Measurements from ENCODE around the gene PTCD1.
"Not testable (repeated sequence)": the region's sequence is repeated elsewhere in the genome, so short reads cannot be mapped to it uniquely, and the experiment has no call there.

Gene PTCD1

DNA sequence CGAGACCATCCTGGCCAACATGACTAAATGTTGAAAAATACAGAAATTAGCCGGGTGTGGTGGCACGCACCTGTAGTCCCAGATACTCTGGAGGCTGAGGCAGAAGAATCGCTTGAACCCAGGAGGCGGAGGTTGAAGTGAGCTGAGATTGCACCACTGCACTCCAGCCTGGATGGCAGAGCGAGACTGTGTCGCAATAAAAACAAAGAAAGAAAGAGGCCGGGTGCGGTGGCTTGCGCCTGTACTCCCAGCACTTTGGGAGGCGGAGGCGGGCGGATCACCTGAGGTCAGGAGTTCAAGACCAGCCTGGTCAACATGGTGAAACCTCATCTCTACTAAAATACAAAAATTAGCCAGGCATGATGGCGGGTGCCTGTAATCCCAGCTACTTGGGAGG lies 51.4 kb downstream of the PTCD1 start:
- DNase-seq (ENCODE audit: low read depth in 2 of 2), result not testable (repeated sequence)

DNA sequence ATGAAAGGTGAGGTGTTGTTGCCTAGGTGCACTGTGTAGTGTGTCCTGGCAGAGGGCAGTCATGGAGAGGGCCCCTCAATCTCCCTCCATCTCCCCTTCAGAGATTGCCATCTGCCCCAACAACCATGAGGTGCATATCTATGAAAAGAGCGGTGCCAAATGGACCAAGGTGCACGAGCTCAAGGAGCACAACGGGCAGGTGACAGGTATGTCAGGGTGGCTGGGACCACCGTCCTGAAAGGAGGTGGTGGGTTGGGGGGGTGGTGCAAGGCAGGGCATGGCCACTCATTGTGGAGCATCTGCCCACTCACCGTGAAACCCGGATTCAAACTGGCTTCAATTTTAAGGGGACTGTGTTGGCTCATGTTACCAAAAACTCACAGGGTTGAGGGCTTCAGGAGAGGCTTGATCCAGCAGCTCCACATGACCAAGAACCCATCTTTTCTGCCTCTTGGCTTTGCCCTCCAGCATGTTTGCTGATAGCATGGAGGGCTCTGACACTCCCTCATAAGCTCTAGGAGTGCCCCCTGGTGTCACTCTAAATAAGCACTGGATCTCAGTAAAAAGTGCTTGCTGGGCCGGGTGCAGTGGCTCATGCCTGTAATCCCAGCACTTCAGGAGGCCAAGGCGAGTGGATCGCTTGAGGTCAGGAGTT lies 51.9 kb downstream of the PTCD1 start:
- DNase-seq (ENCODE audit: low read depth in 2 of 2), result no peak

DNA sequence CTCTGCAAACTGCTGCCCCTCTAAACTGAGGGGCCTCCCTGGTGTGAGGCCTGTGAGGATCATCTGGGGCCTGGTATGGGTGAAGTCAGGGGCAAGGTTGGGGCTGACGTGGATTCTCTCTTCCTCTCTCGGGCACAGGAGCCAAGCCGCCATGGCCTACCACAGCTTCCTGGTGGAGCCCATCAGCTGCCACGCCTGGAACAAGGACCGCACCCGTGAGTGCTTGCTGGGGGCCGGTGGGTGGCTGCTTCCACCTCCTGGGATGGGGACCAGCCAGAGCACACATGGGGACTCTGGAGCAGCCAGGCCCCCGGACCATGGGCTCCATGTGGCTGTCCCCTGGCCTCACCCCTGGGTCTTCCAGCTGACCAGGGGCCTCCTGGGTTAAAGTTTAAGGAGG lies 53.0 kb downstream of the PTCD1 start:
- DNase-seq (ENCODE audit: low read depth in 2 of 2), result no peak

DNA sequence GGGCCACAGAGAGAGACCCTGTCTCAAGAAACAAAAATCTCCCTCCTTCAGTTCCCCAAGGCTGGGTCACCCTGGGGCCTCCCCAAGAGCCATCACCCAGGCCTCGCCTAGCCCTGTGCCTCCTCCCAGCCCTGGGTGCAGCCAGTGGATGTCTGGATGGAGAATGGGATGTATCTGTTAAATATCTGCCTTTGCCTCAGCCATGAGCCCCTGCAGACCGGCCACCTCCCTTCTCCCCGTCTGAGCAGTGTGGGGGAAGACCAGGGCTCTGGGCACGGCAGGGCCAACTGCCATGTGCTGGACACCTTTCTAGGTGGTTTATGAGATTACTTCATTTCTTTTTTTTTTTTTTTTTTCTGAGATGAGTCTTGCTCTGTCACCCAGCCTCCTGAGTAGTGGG lies 54.1 kb downstream of the PTCD1 start:
- no peak for DNase-seq (ENCODE audit: low read depth in 2 of 2)

DNA sequence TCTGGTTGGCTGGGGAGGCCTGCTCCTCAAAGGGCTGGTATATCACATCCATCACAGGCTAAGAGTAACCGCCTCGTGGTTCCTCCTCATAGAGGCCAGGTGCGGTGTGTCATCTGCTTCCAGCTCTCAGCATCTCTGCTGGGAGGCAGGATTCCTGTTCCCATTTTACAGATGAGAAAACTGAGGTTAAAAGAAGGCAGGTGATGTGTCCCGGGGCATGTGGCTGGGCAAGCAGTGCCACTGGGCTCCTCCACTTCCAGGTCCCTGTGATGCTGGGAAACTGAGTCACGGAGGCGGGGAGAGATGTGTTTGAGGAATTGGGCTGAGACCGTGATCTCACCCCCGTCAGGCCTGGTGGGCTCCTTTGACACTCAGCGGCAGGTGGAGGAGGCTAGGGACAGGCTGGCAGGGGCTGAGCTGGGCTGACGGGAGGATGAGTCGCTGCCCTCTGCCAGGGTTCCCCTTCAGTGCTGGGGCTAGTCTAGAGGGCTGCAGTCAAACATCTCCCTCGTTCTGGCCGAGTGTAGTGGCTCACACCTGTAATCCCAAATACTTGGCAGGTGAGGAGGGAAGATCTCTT lies 54.7 kb downstream of the PTCD1 start:
- DNase-seq (ENCODE audit: low read depth in 2 of 2), result no peak

DNA sequence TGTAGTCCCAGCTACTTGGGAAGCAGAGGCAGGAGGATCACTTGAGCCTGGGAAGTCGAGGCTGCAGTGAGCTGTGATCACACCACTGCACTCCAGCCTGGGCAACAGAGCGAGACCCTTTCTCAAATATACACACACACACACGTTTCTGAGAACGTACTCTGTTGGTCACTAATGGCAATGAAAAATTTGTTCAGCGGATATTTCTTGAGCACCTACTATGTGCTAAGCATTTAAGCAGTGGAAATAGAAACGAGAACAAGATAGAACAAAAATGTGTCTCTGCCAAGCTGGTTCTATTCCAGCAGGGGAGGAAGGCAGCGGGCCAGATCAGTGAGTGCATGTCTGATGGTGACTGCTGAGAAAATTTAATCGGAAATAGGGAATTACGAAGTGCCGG lies 55.4 kb downstream of the PTCD1 start:
- DNase-seq (ENCODE audit: low read depth in 2 of 2), result no peak

DNA sequence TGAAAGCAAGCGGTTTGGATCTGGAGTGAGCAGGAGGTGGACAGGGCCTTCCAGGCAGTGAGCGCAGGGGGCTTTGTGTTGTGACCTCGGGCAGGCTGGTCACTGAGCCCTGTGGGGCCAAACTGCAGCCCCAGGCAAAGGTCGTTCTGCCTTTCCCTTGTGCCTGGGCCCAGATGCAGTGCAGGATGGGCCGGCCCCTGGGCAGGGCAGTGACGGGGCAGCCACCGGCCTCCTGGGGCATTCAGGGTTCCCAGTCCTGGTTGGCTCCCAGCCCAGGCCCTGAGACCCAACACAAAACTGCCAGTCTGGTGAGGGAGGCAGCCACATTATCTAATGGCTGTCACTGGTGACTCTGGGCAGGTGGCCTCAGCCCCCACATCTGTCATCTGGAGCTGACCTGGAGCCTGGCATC lies 56.9 kb downstream of the PTCD1 start:
- no peak for DNase-seq (ENCODE audit: low read depth in 2 of 2)

DNA sequence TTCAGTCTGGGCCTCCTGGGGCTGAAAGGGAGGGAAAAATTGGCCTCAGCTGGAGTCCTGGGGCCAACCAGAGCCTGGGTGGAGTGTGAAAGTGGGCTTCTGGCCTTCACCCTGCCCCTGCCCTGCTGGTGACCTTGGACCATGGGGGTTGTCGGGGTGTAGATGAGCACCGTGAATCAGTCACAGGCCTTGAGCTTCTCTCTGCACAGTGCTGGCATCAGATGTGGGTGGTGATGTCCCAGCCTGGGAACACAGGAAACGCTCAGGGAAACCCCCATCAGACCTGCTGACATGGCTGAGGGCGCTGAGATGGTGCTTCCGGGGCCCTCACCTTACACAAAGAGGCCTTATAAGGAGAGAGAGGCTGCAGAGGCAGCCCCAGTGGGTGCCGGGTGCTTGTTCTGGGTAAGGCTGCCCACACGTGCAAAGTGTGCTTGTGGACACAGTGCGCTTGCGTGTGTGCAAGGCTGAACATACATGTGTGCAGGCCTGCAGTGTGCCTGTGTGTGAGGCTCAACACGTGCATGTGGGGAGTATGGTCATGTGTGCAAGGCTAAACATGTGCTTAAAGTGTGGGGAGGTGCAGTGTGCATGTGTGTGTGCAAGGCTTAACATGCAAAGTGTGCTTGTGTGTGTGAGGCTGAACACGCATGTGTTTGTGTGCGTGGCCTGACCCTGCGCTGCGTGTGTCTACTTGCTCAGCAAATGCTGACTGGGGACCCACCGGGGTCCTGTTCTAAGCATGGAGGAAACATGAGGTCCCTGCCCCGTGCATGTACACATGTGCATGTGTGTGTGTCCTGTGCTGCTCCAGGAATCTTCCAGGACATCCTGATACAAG lies 57.6 kb downstream of the PTCD1 start:
- DNase-seq (ENCODE audit: low read depth in 2 of 2), result peak; percentile 80 to 88

DNA sequence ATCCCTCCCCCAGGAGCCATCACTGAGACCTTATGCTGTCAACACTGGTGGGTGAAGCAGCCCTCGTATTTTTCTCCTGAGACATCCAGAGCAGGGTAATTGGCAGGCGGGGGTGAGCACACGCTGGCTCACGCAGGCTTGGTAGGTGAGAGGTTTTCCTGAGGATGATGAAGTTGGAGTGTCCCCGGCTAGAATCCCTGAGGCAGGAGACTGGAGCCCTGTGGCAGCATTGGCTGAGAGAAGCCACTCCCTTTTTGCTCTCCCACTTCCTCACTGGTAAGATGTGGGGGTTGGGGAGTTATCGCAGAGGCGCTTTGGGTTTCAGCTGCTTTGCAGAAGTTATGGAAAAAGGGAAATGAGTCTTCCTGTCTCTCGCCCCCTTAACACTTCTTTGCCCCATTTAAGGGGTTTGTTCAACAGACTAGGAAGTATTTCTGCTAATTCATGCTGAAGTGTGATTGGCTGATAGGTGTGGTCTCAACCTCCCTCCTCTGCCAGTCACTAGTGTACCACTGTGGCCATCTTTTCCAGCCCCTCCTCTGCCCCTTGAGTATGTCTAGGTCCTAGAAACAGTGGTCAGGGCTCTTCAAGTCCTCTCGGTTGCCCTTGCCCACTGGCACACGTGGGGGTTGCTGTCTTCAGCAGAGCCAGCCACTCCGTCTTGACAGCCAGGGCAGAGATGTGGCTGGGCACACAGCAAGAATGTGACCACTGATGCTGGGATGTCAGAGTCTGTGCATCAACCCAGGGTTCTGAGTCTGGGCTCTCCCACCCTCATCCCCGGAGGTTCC lies 58.4 kb downstream of the PTCD1 start:
- no peak for DNase-seq (ENCODE audit: low read depth in 2 of 2)

DNA sequence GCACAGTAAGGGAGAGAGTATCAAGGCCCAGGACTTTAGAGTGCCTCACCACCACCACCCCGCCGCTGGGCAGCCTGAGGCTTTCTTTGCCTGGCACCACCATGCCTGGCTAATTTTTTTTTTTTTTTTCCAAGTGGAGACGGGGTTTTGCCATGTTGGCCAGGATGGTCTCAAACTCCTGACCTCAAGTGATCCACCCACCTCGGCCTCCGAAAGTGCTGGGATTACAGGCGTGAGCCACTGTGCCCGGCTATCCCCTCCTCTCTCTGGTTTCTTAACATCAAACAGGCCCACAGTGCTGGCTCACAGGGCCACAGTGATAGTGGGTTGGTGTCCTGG lies 58.9 kb downstream of the PTCD1 start:
- DNase-seq (ENCODE audit: low read depth in 2 of 2), result not testable (repeated sequence)

DNA sequence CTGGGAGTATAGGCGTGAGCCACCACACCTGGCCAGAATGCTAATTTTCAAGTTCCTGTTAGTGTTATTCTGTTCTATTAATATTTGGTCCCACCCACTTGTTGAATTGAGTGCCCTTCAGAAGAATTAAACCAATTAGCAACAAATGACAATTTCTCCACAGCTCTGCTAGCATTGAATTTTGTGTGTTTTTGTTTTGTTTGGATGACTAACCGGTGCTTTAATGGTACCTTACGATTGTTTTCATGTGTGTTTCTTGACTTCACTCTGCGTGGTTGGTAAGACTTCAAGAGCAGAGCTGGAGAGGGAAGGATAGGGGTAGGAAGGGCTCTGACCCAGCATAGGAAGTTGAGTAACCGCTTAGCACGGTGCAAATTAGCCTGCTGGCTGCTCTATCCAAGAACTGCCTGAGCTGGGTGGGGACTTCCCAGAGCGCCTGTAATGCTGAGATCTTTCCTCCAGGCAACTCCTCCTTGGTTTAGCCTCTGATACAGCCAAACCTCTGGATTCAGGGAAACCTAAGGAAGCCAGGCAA lies 59.5 kb downstream of the PTCD1 start:
- DNase-seq (ENCODE audit: low read depth in 2 of 2), result no peak

DNA sequence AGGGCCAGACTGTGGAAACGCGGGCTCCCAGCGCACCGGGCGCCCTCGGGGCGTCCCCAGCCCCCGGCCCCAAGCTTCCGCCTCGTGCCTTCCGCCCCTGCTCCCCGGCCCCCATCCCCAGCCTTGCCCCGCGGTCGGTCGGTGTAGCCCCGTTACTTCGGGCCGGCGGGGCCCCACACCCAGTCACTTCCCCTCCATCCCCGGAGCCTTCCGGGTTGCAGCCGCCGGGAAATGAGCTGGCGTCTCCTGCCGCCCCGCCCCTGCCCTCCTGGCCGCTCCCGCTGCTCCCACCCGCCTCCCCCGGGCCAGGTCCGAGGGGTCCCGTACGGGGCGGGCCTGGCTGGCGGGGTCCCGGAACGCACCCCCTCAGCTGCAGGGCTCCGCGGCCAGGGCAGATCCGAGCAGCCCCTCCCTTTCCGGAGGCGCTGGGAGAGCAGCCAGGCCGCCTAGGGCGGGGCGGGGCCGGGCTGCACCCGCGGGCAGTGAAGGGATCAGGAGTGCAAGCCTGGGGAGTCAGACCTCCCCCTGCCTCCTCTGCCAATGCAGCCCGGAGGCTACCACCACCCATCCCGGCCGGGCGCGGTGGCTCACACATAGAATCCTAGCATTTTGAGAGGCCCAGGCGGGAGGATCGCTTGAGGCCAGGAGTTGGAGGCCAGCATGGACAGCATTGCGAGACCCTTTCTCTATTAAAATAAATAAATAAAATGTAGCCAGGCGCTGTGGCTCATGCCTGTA lies 63.4 kb downstream of the PTCD1 start:
- no peak for DNase-seq (ENCODE audit: low read depth in 2 of 2)

DNA sequence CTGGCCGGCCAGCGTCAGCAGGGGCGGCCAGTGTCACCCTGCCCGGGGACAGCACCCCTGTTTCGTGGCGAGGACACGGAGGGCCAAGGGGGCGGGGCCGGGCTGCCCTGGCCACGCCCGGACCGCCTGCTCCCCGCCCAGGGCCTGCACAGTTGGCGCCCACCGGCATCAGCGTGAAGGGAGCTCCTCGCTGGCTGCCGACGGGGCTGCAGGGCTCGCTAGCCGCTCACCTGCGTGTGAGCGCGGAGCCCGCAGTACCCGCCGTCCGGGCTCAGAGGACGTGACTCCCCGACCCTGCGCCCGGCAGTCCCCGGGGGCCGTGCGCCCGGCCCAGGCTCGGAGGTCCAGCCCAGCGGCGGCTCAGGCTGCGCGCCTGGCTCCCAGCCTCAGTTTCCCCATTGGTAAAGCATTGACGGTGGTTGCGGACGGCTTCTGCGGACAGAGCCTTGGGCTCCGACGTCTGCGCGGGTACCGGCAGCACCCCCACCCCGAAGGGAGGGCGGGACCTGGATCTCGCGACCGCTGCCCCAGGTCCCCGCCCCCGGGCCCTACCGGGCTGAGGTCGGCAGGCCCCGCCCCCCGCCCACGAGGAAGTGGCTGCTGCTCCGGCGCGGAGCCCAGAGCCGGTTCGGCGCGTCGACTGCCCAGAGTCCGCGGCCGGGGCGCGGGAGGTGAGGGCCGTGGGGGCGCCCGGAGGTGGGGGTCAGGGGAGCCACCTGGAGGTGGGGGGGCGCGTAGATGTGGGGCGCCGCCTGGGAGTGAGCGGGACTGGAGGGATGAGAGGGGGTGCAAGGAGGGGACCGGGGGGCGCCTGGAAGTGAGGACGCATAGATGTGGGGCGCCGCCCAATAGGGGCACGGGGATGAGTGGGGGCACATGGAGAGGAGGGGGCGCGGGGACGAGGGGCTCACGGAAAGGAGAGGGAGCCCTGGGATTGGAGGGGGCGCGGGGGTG lies 64.2 kb downstream of the PTCD1 start, which contains the start of gene ARPC1B:
ARPC1B (plus strand) TSS at position 620 of the 954 bp plus-strand sequence. CDS start 10,985 bp downstream, outside the sequence.
- peak; percentile 72 for DNase-seq (ENCODE audit: low read depth in 2 of 2)

DNA sequence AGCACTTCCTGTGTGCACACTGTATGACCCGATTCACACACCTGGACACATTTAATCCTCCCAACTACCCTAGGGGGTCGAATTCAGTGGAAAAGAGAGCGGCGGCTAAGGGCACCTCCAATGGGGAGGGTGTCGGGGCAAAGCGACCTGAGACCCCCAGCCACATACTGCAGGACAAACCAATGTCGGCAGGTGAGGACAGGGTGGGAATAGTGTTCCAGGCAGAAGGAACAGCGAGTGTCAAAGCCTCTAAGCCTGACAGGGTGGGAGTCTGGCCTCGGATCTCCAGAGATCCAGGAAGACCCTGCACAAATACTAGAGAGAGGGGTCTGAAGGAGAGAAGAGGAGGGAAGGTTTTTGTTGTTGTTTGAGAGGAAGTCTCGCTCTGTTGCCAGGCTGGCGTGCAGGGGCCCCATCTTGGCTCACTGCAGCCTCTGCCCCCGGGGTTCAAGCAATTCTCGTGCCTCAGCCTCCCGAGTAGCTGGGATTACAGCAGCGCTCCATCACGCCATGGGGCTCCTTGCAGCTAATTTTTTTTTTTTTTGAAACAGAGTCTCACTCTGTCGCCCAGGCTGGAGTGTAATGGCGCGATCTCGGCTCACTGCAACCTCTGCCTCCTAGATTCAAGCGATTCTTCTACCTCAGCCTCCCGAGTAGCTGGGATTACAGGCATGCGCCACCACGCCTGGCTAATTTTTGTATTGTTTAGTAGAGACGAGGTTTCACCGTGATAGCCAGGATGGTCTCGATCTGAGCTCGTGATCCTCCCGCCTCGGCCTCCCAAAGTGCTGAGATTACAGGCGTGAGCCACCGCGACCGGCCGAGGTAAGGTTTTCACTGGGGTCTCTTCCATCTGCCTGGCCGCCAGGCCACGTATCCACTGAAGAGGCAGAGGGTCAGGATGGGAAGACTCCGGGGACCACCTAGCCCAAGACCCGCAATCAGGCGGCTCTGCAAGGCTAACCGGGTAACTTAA lies 65.2 kb downstream of the PTCD1 start:
- no peak for DNase-seq (ENCODE audit: low read depth in 2 of 2)

DNA sequence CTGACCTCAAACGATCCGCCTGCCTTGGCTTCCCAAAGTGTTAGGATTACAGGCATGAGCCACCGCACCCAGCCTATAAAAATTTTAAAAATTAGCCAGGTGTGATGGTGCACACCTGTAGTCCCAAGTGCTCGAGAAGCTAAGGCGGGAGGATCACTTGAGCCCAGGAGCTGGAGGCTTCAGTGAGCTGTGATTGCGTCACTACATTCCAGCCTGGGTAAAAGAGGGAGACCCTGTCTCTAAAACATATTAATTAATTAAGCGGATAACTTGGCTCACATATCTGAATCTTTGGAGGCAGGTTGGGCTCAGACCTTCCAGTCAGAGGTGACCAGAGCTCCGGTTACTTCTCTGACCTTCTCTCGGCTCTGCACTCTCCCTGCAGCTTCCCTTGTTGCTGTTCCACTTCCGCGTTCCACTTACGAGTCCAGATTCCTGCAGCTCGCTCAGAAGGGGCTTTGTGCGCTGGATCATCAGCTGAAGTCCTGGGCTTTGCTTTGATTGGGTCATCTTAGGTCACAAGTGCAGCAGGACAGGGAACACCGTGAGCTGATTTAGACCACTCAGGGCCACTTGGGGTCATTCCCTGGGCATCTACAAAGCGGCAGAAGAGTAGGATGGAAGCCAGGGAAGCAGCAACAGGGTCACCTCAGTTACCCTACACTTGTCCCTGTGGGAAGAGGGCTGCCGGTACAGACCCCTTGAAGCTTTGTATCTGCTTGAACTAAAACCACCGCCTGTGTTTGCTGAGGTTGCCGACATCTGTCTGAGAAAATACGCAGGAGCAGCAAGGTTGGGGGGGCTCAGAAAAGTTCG lies 66.1 kb downstream of the PTCD1 start:
- DNase-seq (ENCODE audit: low read depth in 2 of 2), result no peak

DNA sequence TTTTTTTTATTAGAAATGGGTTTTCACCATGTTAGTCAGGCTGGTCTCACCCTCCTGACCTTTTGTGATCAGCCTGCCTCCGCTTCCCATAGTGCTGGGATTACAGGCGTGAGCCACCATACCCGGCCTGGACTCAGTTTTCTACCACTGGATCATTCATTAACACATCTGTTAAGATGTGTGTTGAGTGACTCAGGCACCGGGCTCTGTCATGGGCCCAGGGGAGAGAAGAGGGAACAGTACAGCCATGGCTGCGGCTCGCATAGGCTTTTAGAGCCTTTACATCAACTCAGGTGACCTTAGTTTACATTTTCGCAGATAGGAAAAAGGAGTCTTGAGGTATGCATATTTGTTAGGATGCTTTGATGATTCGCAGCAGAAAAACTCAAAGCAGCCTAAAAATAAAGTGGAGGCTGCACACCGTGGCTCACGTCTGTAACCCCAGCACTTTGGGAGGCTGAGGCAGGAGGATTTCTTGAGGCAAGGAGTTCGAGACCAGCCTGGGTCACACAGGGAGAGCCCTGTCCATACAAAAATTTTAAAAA lies 67.2 kb downstream of the PTCD1 start:
- no peak for DNase-seq (ENCODE audit: low read depth in 2 of 2)

DNA sequence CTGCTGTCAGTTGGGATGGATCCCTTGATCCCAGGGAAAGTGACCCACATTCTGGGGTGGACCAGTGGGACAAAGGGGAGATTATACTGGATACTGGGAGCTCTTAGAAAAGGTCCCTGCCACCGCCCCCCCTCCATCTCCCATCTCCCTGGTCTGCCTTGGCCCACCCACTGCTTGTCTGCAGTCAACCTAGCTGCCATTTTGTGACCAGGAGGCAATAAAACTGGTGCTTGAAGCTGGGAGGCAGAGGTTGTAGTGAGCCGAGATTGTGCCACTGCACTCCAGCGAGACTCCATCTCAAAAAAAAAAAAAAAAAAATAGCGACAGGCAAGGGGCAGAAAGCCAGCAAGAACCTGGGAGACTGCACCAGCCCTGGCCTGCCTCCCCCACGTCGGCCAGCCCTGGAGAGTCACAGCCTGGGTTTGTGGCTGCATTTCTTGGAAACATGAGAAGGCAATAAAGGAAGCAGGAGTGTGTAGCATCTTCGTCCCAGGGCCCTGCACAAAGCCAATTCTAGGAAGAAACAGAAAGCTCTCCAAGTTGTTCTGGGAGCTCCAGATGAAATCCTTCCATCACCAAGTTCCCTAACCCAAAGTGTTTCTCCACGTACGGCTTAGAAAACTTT lies 68.7 kb downstream of the PTCD1 start:
- no peak for DNase-seq (ENCODE audit: low read depth in 2 of 2)

Data from activated CD8-positive, alpha-beta memory T cell treated with anti-CD3 and anti-CD28 coated beads for 4 hours (primary cell).